Measurements from ENCODE around the gene PTPRM.

The PTPRM gene

DNA sequence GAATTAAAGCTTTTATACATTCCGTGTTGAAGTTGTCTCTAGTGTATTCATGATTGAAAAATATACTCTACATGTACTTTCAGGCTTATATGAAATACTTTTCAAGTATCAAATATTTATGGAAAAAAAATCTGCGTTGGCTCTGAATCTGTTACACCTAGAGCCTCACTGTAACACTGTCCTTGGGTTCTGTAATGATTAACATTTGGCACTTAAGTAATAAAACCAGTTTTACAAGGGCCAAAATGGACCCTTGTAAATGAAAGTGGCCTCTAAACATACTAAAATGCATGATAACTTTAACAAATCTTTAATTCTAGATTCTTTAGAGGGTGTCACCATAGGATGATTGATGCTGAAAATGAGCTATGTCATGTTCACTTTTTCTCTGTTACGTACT, 162.8 kb downstream of the PTPRM start:
- Histone ChIP-seq H3K4me3 (ENCODE audit: low read length) (no peak overlapping the region), H3K4me1 (ENCODE audit: low read length) (no peaks in the 10 kb centered on the region), H3K9ac (ENCODE audit: low read length) (no peak overlapping the region), H4K20me1 (ENCODE audit: insufficient read depth, low read length) (no peaks in the 10 kb centered on the region), H3K9me2 (replicated peaks; ENCODE audit: insufficient read depth, low read length) (no peaks in the 10 kb centered on the region), H3K4me2 (ENCODE audit: low read depth, low read length) (no peak overlapping the region), H3K27me3 (replicated peaks; ENCODE audit: insufficient read depth, low read length) (no peaks in the 10 kb centered on the region), H3K79me2 (ENCODE audit: low read length) (no peaks in the 10 kb centered on the region), H3K9me3 (replicated peaks; ENCODE audit: insufficient read depth, low read length) (no peaks in the 10 kb centered on the region), H2AFZ (ENCODE audit: low read length) (no peak overlapping the region), H3K27ac (ENCODE audit: low read length) (no peak overlapping the region), H3K36me3 (replicated peaks; ENCODE audit: insufficient read depth, low read length) (no peaks in the 10 kb centered on the region), H3F3A (ENCODE audit: insufficient read depth, low read length) (no peaks in the 10 kb centered on the region)
- no peak for DNase-seq
- no peak for TF ChIP-seq EZH2 (optimal IDR thresholded peaks at IDR 0.05; ENCODE audit: low read depth, low read length)
- TF ChIP-seq, protein P1, sequence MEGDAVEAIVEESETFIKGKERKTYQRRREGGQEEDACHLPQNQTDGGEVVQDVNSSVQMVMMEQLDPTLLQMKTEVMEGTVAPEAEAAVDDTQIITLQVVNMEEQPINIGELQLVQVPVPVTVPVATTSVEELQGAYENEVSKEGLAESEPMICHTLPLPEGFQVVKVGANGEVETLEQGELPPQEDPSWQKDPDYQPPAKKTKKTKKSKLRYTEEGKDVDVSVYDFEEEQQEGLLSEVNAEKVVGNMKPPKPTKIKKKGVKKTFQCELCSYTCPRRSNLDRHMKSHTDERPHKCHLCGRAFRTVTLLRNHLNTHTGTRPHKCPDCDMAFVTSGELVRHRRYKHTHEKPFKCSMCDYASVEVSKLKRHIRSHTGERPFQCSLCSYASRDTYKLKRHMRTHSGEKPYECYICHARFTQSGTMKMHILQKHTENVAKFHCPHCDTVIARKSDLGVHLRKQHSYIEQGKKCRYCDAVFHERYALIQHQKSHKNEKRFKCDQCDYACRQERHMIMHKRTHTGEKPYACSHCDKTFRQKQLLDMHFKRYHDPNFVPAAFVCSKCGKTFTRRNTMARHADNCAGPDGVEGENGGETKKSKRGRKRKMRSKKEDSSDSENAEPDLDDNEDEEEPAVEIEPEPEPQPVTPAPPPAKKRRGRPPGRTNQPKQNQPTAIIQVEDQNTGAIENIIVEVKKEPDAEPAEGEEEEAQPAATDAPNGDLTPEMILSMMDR (IDR thresholded peaks at IDR 0.05; ENCODE audit: low read length): no peak
- no peak for TF ChIP-seq EZH2phosphoT487 (IDR thresholded peaks at IDR 0.05; ENCODE audit: low read length)

DNA sequence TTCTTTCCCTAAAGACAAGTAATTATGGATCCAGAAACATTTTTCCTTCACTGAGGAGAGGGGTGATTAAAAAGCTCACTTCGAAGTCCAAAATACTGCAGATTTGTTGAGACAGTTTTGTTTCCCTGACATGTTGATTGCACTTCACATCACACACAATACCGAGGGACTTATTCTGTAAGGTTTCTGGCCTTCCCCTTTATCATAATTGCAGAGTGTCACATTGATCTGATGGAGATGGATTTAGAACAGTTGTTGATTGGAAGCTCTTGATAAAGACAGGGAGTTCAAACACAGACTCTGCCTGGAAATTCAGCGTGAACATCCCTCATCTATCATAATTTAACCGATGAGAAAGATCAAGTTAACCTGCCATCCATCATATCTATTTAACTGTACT, 163.6 kb downstream of the PTPRM start:
- H3K9ac ChIP-seq (ENCODE audit: low read length): no peak overlapping the region
- no peaks in the 10 kb centered on the region for H3K9me3 ChIP-seq (replicated peaks; ENCODE audit: insufficient read depth, low read length)
- no peaks in the 10 kb centered on the region for H3K4me1 ChIP-seq (ENCODE audit: low read length)
- no peaks in the 10 kb centered on the region for H4K20me1 ChIP-seq (ENCODE audit: insufficient read depth, low read length)
- no peaks in the 10 kb centered on the region for H3K79me2 ChIP-seq (ENCODE audit: low read length)
- H2AFZ ChIP-seq (ENCODE audit: low read length): no peak overlapping the region
- no peak overlapping the region for H3K27ac ChIP-seq (ENCODE audit: low read length)
- no peaks in the 10 kb centered on the region for H3F3A ChIP-seq (ENCODE audit: insufficient read depth, low read length)
- no peaks in the 10 kb centered on the region for H3K36me3 ChIP-seq (replicated peaks; ENCODE audit: insufficient read depth, low read length)
- no peak overlapping the region for H3K4me3 ChIP-seq (ENCODE audit: low read length)
- TF ChIP-seq, protein P1 (IDR thresholded peaks at IDR 0.05; ENCODE audit: low read length): no peak
- TF ChIP-seq EZH2 (optimal IDR thresholded peaks at IDR 0.05; ENCODE audit: low read depth, low read length) (no peak), EZH2phosphoT487 (IDR thresholded peaks at IDR 0.05; ENCODE audit: low read length) (no peak)
- DNase-seq: no peak
- H3K4me2 ChIP-seq (ENCODE audit: low read depth, low read length): no peak overlapping the region
- H3K9me2 ChIP-seq (replicated peaks; ENCODE audit: insufficient read depth, low read length): no peaks in the 10 kb centered on the region
- no peaks in the 10 kb centered on the region for H3K27me3 ChIP-seq (replicated peaks; ENCODE audit: insufficient read depth, low read length)

- no peaks in the 10 kb centered on the region for H3F3A ChIP-seq (ENCODE audit: insufficient read depth, low read length)
- H3K4me3 ChIP-seq (ENCODE audit: low read length): no peak overlapping the region
- no peak overlapping the region for H3K9ac ChIP-seq (ENCODE audit: low read length)
- H3K27ac ChIP-seq (ENCODE audit: low read length): no peak overlapping the region
- TF ChIP-seq EZH2 (optimal IDR thresholded peaks at IDR 0.05; ENCODE audit: low read depth, low read length) (no peak), EZH2phosphoT487 (IDR thresholded peaks at IDR 0.05; ENCODE audit: low read length) (no peak)
- TF ChIP-seq, protein P1 (IDR thresholded peaks at IDR 0.05; ENCODE audit: low read length): no peak
- no peaks in the 10 kb centered on the region for H3K9me2 ChIP-seq (replicated peaks; ENCODE audit: insufficient read depth, low read length)
- H3K36me3 ChIP-seq (replicated peaks; ENCODE audit: insufficient read depth, low read length): no peaks in the 10 kb centered on the region
- no peaks in the 10 kb centered on the region for H3K27me3 ChIP-seq (replicated peaks; ENCODE audit: insufficient read depth, low read length)
- no peaks in the 10 kb centered on the region for H4K20me1 ChIP-seq (ENCODE audit: insufficient read depth, low read length)
- no peaks in the 10 kb centered on the region for H3K4me1 ChIP-seq (ENCODE audit: low read length)
- H3K4me2 ChIP-seq (ENCODE audit: low read depth, low read length): no peak overlapping the region
- H3K79me2 ChIP-seq (ENCODE audit: low read length): no peaks in the 10 kb centered on the region
- H3K9me3 ChIP-seq (replicated peaks; ENCODE audit: insufficient read depth, low read length): no peaks in the 10 kb centered on the region
- H2AFZ ChIP-seq (ENCODE audit: low read length): no peak overlapping the region
- no peak for DNase-seq
Observed at GRCh38 chr18:7733642-7734041, 166.5 kb downstream of the PTPRM start.
